ENCODE results near the gene DPP6.
"Not testable (repeated sequence)": the region's sequence is repeated elsewhere in the genome, so short reads cannot be mapped to it uniquely, and the experiment has no call there.

Gene DPP6

GRCh38 chr7:154145922-154146706, 93.9 kb downstream of the DPP6 start:
- H3K27ac ChIP-seq = not testable (repeated sequence)

- not testable (repeated sequence) for H3K27ac ChIP-seq
Observed at GRCh38 chr7:154146707-154147038, 94.5 kb downstream of the DPP6 start.

GRCh38 chr7:154148791-154149516, 96.8 kb downstream of the DPP6 start:
- H3K27ac ChIP-seq = not testable (repeated sequence)

GRCh38 chr7:154150656-154151055, 98.5 kb downstream of the DPP6 start:
- H3K27ac ChIP-seq = not testable (repeated sequence)

- H3K27ac ChIP-seq = not testable (repeated sequence)
Observed at GRCh38 chr7:154151306-154151705, 99.1 kb downstream of the DPP6 start.

- not testable (repeated sequence) for H3K27ac ChIP-seq
Observed at GRCh38 chr7:154155928-154156327, 103.7 kb downstream of the DPP6 start.

GRCh38 chr7:154162921-154163320, 110.7 kb downstream of the DPP6 start:
- not testable (repeated sequence) for H3K27ac ChIP-seq

- not testable (repeated sequence) for H3K27ac ChIP-seq
Observed at GRCh38 chr7:154163642-154164041, 111.4 kb downstream of the DPP6 start.

GRCh38 chr7:154167051-154167450, 114.9 kb downstream of the DPP6 start:
- TF ChIP-seq CTCF (conservative IDR thresholded peaks at IDR 0.05) = no peak
- no peak overlapping the region for H3K27ac ChIP-seq

GRCh38 chr7:154167807-154168206, 115.6 kb downstream of the DPP6 start:
- no peak for TF ChIP-seq CTCF (conservative IDR thresholded peaks at IDR 0.05)
- no peak overlapping the region for H3K27ac ChIP-seq

- H3K27ac ChIP-seq = no peak overlapping the region
Observed at GRCh38 chr7:154171422-154171821, 119.2 kb downstream of the DPP6 start.

More at GRCh38 chr7:154171422-154171821, 119.2 kb downstream of the DPP6 start:
- TF ChIP-seq CTCF (conservative IDR thresholded peaks at IDR 0.05) = no peak

Measured in VCaP (cell line).